H9 (cell line): ENCODE data around the gene AZI2. TPM values are rescaled to one million over a fixed set of nuclear protein-coding genes. Genes with fewer than 3 reads are reported as not detected.

Experiments
- DNase-seq: peaks from one replicate; pipeline ENCODE4 v3.0.0-alpha.2; 2017
- H2AFZ ChIP-seq: one replicate; pipeline ENCODE4 v1.6.1; 2013; ENCODE audit warnings: mild to moderate bottlenecking, low read length, control low read depth, moderate library complexity
- H2AK5ac ChIP-seq: 2 replicates; pipeline ENCODE4 v1.6.1; 2013; ENCODE audit warnings: low read length, control low read depth, mixed read lengths; ENCODE audit not compliant: insufficient read length
- H2BK120ac ChIP-seq: one replicate; pipeline ENCODE4 v1.6.1; 2013; ENCODE audit warnings: low read depth, mild to moderate bottlenecking, low read length, control low read depth, inconsistent platforms; ENCODE audit not compliant: poor library complexity, severe bottlenecking
- H2BK12ac ChIP-seq: 2 replicates; pipeline ENCODE4 v1.6.1; 2013; ENCODE audit warnings: low read length, control low read depth, mixed read lengths, low read depth; ENCODE audit not compliant: insufficient read length
- H2BK15ac ChIP-seq: 2 replicates; pipeline ENCODE4 v1.6.1; 2013; ENCODE audit warnings: low read depth, low read length, control low read depth
- H2BK20ac ChIP-seq: one replicate; pipeline ENCODE4 v1.6.1; 2013; ENCODE audit warnings: low read depth, mild to moderate bottlenecking, low read length, control low read depth, inconsistent platforms; ENCODE audit not compliant: poor library complexity, severe bottlenecking
- H2BK5ac ChIP-seq: 2 replicates; pipeline ENCODE4 v1.6.1; 2013; ENCODE audit warnings: low read length, control low read depth, mixed read lengths; ENCODE audit not compliant: insufficient read length
- H3K14ac ChIP-seq: 2 replicates; pipeline ENCODE4 v1.6.1; 2013; ENCODE audit warnings: low read length, control low read depth; ENCODE audit not compliant: insufficient read depth
- H3K18ac ChIP-seq: 2 replicates; pipeline ENCODE4 v1.6.1; 2013; ENCODE audit warnings: low read depth, mild to moderate bottlenecking, mixed read lengths, low read length, control low read depth; ENCODE audit not compliant: insufficient read length
- H3K23ac ChIP-seq: 2 replicates; pipeline ENCODE4 v1.6.1; 2013; ENCODE audit warnings: low read length, control low read depth, mixed read lengths, low read depth; ENCODE audit not compliant: insufficient read length
- H3K23me2 ChIP-seq: 2 replicates; pipeline ENCODE4 v1.6.1; 2013; ENCODE audit warnings: low read depth, mild to moderate bottlenecking, mixed read lengths, low read length, control low read depth; ENCODE audit not compliant: insufficient read length, poor library complexity, severe bottlenecking
- H3K27ac ChIP-seq: 2 replicates; pipeline ENCODE4 v1.5.1; 2013; ENCODE audit warnings: low read length, control low read depth, mixed read lengths, low read depth; ENCODE audit not compliant: insufficient read length
- H3K27me3 ChIP-seq: 2 replicates; pipeline ENCODE4 v1.6.1; 2013; ENCODE audit warnings: low read length, control low read depth, inconsistent platforms; ENCODE audit not compliant: insufficient read depth
- H3K4ac ChIP-seq: 2 replicates; pipeline ENCODE4 v1.6.1; 2013; ENCODE audit warnings: low read depth, mild to moderate bottlenecking, control low read depth, inconsistent platforms, low read length, moderate library complexity
- H3K4me1 ChIP-seq: 2 replicates; pipeline ENCODE4 v1.6.1; 2013; ENCODE audit warnings: low read length, control low read depth, inconsistent platforms; ENCODE audit not compliant: insufficient read depth
- H3K4me2 ChIP-seq: 2 replicates; pipeline ENCODE4 v1.6.1; 2013; ENCODE audit warnings: low read length, control low read depth, mixed read lengths; ENCODE audit not compliant: insufficient read length, insufficient read depth
- H3K56ac ChIP-seq: 2 replicates; pipeline ENCODE4 v1.6.1; 2013; ENCODE audit warnings: low read depth, mild to moderate bottlenecking, mixed read lengths, low read length, control low read depth; ENCODE audit not compliant: insufficient read length
- H3K79me1 ChIP-seq: 2 replicates; pipeline ENCODE4 v1.6.1; 2013; ENCODE audit warnings: low read depth, mild to moderate bottlenecking, moderate library complexity, low read length, control low read depth, inconsistent platforms; ENCODE audit not compliant: insufficient read depth, poor library complexity, severe bottlenecking
- H3K79me2 ChIP-seq: 2 replicates; pipeline ENCODE4 v1.6.1; 2013; ENCODE audit warnings: low read length, control low read depth, inconsistent platforms; ENCODE audit not compliant: insufficient read depth
- H3K9ac ChIP-seq: 2 replicates; pipeline ENCODE4 v1.6.1; 2013; ENCODE audit warnings: low read length, control low read depth, mixed read lengths; ENCODE audit not compliant: insufficient read length; ENCODE audit errors: extremely low read depth
- H3K9me3 ChIP-seq: one replicate; pipeline ENCODE4 v1.6.1; 2013; ENCODE audit warnings: low read depth, low read length, inconsistent platforms; ENCODE audit not compliant: control insufficient read depth
- H3T11ph ChIP-seq: one replicate; pipeline ENCODE4 v1.6.1; 2013; ENCODE audit warnings: mild to moderate bottlenecking, low read length, control low read depth, inconsistent platforms
- H4K20me1 ChIP-seq: one replicate; pipeline ENCODE4 v1.6.1; 2013; ENCODE audit not compliant: control insufficient read depth, insufficient read length, insufficient read depth
- H4K5ac ChIP-seq: 2 replicates; pipeline ENCODE4 v1.6.1; 2013; ENCODE audit warnings: low read depth, mild to moderate bottlenecking, mixed read lengths, low read length, control low read depth; ENCODE audit not compliant: insufficient read length
- H4K8ac ChIP-seq: replicated peaks from 2 replicates; pipeline ENCODE4 v1.6.1; 2013; ENCODE audit warnings: low read length, control low read depth, mixed read lengths, low read depth; ENCODE audit not compliant: insufficient read length
- H4K91ac ChIP-seq: 2 replicates; pipeline ENCODE4 v1.6.1; 2013; ENCODE audit warnings: low read depth, mild to moderate bottlenecking, moderate library complexity, mixed read lengths, low read length, control low read depth; ENCODE audit not compliant: insufficient read length
- H3K27ac Mint-ChIP-seq, 3 experiments: 2 replicates in 2 of 3; 3 replicates in 1 of 3; pipeline ENCODE4 v1.8.0; 2020 to 2021; ENCODE audit warnings: mixed read lengths in 3 of 3, mild to moderate bottlenecking in 1 of 3, moderate library complexity in 1 of 3
- H3K27me3 Mint-ChIP-seq: 2 replicates; pipeline ENCODE4 v1.8.0; 2021; ENCODE audit warnings: low read depth, mild to moderate bottlenecking, moderate library complexity, mixed read lengths
- H3K36me3 Mint-ChIP-seq, 3 experiments: 2 replicates in 2 of 3; 3 replicates in 1 of 3; pipeline ENCODE4 v1.8.0; 2020 to 2021; ENCODE audit warnings: low read depth in 3 of 3, mixed read lengths in 3 of 3; ENCODE audit not compliant: insufficient read depth in 1 of 3
- H3K4me1 Mint-ChIP-seq, 2 experiments: 2 replicates each; pipeline ENCODE4 v1.8.0; 2020; ENCODE audit warnings: mixed read lengths in 2 of 2
- H3K4me3 Mint-ChIP-seq, 2 experiments: 2 replicates in 1 of 2; 3 replicates in 1 of 2; pipeline ENCODE4 v1.8.0; 2020 to 2021; ENCODE audit warnings: mild to moderate bottlenecking in 2 of 2, mixed read lengths in 2 of 2, moderate library complexity in 1 of 2
- H3K9me3 Mint-ChIP-seq, 2 experiments: 2 replicates in 1 of 2; 3 replicates in 1 of 2; pipeline ENCODE4 v1.8.0; 2020; ENCODE audit warnings: mild to moderate bottlenecking in 2 of 2, mixed read lengths in 2 of 2, moderate library complexity in 1 of 2
- CTCF ChIP-seq: fragments of 200-600 bp; sonication (generic); conservative IDR thresholded peaks from 3 replicates; pipeline ENCODE4 v1.8.0; 2021; ENCODE audit warnings: antibody characterized with exemption, mild to moderate bottlenecking
- WGBS: extraction: QIAGEN DNeasy Blood & Tissue Kit; methylation state at CpG from one replicate; pipeline ENCODE4 v1.1.7; 2013; ENCODE audit warnings: missing lambda C conversion rate, low lambda C conversion rate, mixed read lengths; ENCODE audit not compliant: insufficient read length; ENCODE audit errors: extremely low coverage; 5-methylcytosine and 5-hydroxymethylcytosine counted together
- total RNA-seq: library from RNA; stranded (reverse); gene quantifications from 2 replicates; pipeline ENCODE4 v1.2.1, GENCODE V29; 2021

AZI2 gene
- total RNA-seq, 1 experiment from 2014 or later = 36.7 TPM

- Histone ChIP-seq H3K4me2 (peak overlapping the region; percentile 93), H2BK12ac (no peak overlapping the region), H4K8ac (no peak overlapping the region), H3K4me1 (no peaks in the 10 kb centered on the region; the same call in 1 of the 2 replicates), H4K5ac (no peak overlapping the region), H4K91ac (no peak overlapping the region), H3K14ac (peak overlapping the region; percentile 95; the same call in 1 of the 2 replicates), H3K27me3 (no peaks in the 10 kb centered on the region), H2BK20ac (no peak overlapping the region), H3K4ac (no peak overlapping the region), H2BK5ac (no peak overlapping the region), H2AK5ac (no peak overlapping the region), H3K27ac (no peak overlapping the region), H3K18ac (peak overlapping the region; percentile 99), H3K9me3 (no peaks in the 10 kb centered on the region), H3K79me1 (no peaks in the 10 kb centered on the region), H3K9ac (peak overlapping the region; percentile 83), H4K20me1 (no peaks in the 10 kb centered on the region), H3K23ac (no peak overlapping the region), H2BK15ac (no peak overlapping the region), H3T11ph (no peak overlapping the region), H3K56ac (no peak overlapping the region), H3K23me2 (peaks cover 6% of the 10 kb centered on the region), H3K79me2 (peaks cover 2% of the 10 kb centered on the region; the same call in 1 of the 2 replicates), H2BK120ac (no peak overlapping the region), H2AFZ (no peak overlapping the region)
- Mint-ChIP-seq H3K9me3 (peaks cover 0 to 13% of the 10 kb centered on the region in 2 experiments; a peak in 1 of 5 replicates), H3K36me3 (peaks cover 4 to 19% (median 12%) of the 10 kb centered on the region in 3 experiments; a peak in 6 of 7 replicates), H3K4me3 (peak overlapping the region; percentile 88 to 95), H3K27ac (peak overlapping the region; percentile 95 to 98 (median 98)), H3K4me1 (peaks cover 21 to 25% of the 10 kb centered on the region in 2 experiments), H3K27me3 (no peaks in the 10 kb centered on the region)
- no peak for TF ChIP-seq CTCF
- no CpG with 5 or more reads among the region's 16 CpGs for WGBS
- no peak for DNase-seq
Observed at GRCh38 chr3:28348265-28348628, 377 bp downstream of the AZI2 start.
